ENCODE data around the gene MINK1. TPM values are rescaled to one million over a fixed set of nuclear protein-coding genes. Genes with fewer than 3 reads are reported as not detected.
A peak's percentile ranks its signal among the peaks of the same experiment; 100 is the strongest.

The MINK1 gene
- total RNA-seq, 1 donor from 2014 or later: 139 TPM

DNA sequence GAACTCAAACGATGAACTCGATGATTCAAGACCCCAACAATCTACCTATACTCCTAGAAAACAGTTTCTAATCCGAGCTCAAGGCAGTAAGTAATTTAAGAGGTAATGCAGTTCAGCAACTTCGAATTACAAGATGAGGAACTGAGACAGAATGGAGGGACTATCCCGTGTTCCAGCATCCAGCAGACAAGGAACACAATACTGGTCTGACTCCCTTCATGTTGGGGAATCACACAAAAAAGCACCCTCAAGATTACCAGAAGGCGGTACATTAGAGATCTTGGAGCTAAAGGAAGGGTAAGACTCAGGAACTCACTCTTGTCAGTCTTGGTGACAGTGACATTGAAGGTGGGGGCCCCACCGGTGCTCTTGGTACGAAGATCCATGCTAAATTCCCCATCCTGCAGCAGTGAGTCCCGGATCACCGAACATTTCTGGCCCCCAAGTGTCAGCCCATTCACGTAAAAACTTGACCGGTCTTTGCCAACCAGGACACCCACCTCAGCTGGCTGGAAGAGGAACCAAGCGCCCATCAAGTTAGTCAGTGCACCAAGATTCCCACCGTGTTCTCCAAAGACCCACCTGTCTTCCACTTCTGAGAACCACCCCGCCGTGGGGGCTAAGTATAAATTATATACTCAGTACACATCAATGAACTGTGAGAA, 113.3 kb downstream of the MINK1 start:
- no peaks in the 10 kb centered on the region for H3K27me3 Mint-ChIP-seq
- no peak for DNase-seq (ENCODE audit: low spot score, unreplicated experiment)
- peak overlapping the region; percentile 85 for H3K4me3 Mint-ChIP-seq (ENCODE audit: low read depth)
- peaks cover 33% of the 10 kb centered on the region for H3K4me1 Mint-ChIP-seq (ENCODE audit: low read depth)
- H3K27ac Mint-ChIP-seq: peak overlapping the region; percentile 92
- TF ChIP-seq, protein P1, sequence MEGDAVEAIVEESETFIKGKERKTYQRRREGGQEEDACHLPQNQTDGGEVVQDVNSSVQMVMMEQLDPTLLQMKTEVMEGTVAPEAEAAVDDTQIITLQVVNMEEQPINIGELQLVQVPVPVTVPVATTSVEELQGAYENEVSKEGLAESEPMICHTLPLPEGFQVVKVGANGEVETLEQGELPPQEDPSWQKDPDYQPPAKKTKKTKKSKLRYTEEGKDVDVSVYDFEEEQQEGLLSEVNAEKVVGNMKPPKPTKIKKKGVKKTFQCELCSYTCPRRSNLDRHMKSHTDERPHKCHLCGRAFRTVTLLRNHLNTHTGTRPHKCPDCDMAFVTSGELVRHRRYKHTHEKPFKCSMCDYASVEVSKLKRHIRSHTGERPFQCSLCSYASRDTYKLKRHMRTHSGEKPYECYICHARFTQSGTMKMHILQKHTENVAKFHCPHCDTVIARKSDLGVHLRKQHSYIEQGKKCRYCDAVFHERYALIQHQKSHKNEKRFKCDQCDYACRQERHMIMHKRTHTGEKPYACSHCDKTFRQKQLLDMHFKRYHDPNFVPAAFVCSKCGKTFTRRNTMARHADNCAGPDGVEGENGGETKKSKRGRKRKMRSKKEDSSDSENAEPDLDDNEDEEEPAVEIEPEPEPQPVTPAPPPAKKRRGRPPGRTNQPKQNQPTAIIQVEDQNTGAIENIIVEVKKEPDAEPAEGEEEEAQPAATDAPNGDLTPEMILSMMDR (IDR thresholded peaks at IDR 0.05; ENCODE audit: unreplicated experiment): no peak
- peaks cover 7% of the 10 kb centered on the region for H3K36me3 Mint-ChIP-seq (ENCODE audit: insufficient read depth)
- no peaks in the 10 kb centered on the region for H3K9me3 Mint-ChIP-seq (ENCODE audit: low read depth)

DNA sequence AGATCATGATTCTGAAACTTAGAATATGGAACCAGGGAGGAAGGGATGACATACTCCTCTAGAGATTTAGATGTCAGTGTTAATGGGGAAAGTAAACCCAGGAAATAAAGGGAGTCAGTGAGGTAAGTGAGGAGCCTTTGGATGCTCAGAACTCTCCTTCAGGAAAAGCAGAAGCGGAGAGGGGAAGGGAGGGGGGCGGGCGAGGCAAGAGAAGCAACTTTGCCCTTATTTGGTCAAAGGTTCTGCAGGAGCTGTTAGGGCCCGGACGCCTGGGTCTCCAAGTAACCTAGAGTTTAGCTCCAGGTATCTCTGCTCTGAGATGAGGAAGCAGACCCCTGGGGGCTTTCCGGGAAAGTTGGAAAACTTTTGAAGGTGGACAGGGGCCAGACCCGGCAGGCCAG, 113.9 kb downstream of the MINK1 start:
- Mint-ChIP-seq H3K4me3 (ENCODE audit: low read depth) (peak overlapping the region; percentile 85), H3K36me3 (ENCODE audit: insufficient read depth) (peaks cover 7% of the 10 kb centered on the region), H3K27ac (peak overlapping the region; percentile 92), H3K4me1 (ENCODE audit: low read depth) (peaks cover 34% of the 10 kb centered on the region), H3K27me3 (no peaks in the 10 kb centered on the region), H3K9me3 (ENCODE audit: low read depth) (no peaks in the 10 kb centered on the region)
- DNase-seq (ENCODE audit: low spot score, unreplicated experiment): no peak
- TF ChIP-seq, protein P1 (IDR thresholded peaks at IDR 0.05; ENCODE audit: unreplicated experiment): no peak

Other genes starting within 250 kb of the MINK1 start
- gene SMTNL2, start 248.8 kb upstream of the MINK1 start, total RNA-seq: 8.3 and 8.6 TPM in 2 replicates
- 0.33 and 0.69 TPM in 2 replicates for gene ALOX15, start 191.7 kb upstream of the MINK1 start, total RNA-seq
- 95.2 and 103 TPM in 2 replicates for gene PELP1, start 129.2 kb upstream of the MINK1 start, total RNA-seq
- 52.6 and 53.8 TPM in 2 replicates for gene ARRB2, start 122.7 kb upstream of the MINK1 start, total RNA-seq
- gene MED11, start 101.9 kb upstream of the MINK1 start, total RNA-seq: 19.6 and 22.4 TPM in 2 replicates
- gene ZMYND15, start 93.5 kb upstream of the MINK1 start, total RNA-seq: 0.18 and 0.22 TPM in 2 replicates
- gene CXCL16, start 93.4 kb upstream of the MINK1 start, total RNA-seq: 4.0 and 4.3 TPM in 2 replicates
- 0.44 and 0.57 TPM in 2 replicates for gene TM4SF5, start 61.5 kb upstream of the MINK1 start, total RNA-seq
- 1.3 and 2.0 TPM in 2 replicates for gene VMO1, start 47.0 kb upstream of the MINK1 start, total RNA-seq
- gene GLTPD2, start 44.4 kb upstream of the MINK1 start, total RNA-seq: 4.0 and 4.1 TPM in 2 replicates
- 126 and 137 TPM in 2 replicates for gene PSMB6, start 37.2 kb upstream of the MINK1 start, total RNA-seq
- 80.3 and 81.0 TPM in 2 replicates for gene PLD2, start 26.2 kb upstream of the MINK1 start, total RNA-seq
- gene C17orf107, start 66.2 kb downstream of the MINK1 start, total RNA-seq: 3.6 and 3.7 TPM in 2 replicates
- gene CHRNE, start 69.8 kb downstream of the MINK1 start, total RNA-seq: 0.31 and 0.36 TPM in 2 replicates
- gene GP1BA, start 98.9 kb downstream of the MINK1 start, total RNA-seq: not detected in 2 replicates
- 46.8 and 47.4 TPM in 2 replicates for gene SLC25A11, start 106.7 kb downstream of the MINK1 start, total RNA-seq
- 97.4 and 106 TPM in 2 replicates for gene RNF167, start 106.9 kb downstream of the MINK1 start, total RNA-seq
- gene PFN1, start 115.2 kb downstream of the MINK1 start, total RNA-seq: 372 and 404 TPM in 2 replicates
- 23.4 and 25.8 TPM in 2 replicates for gene ENO3, start 117.8 kb downstream of the MINK1 start, total RNA-seq
- gene SPAG7, start 134.5 kb downstream of the MINK1 start, total RNA-seq: 70.3 and 71.4 TPM in 2 replicates
- 34.1 and 34.2 TPM in 2 replicates for gene CAMTA2, start 154.3 kb downstream of the MINK1 start, total RNA-seq
- 2.8 and 3.3 TPM in 2 replicates for gene INCA1, start 164.2 kb downstream of the MINK1 start, total RNA-seq
- 104 and 111 TPM in 2 replicates for gene KIF1C, start 164.6 kb downstream of the MINK1 start, total RNA-seq
- gene SLC52A1, start 202.1 kb downstream of the MINK1 start, total RNA-seq: not detected in 2 replicates
- gene ZFP3, start 245.1 kb downstream of the MINK1 start, total RNA-seq: 0.98 and 1.3 TPM in 2 replicates